Heart right ventricle (tissue), 16 donors: ENCODE measurements around the gene TRIM44. TPM values are rescaled to one million over a fixed set of nuclear protein-coding genes. Genes with fewer than 3 reads are reported as not detected.

Experiments used
- ATAC-seq, 8 donors: fragments of 200-7000 bp; cut with Tn5 transposase; one replicate each; pipeline ENCODE4 v1.9.1; 2020; ENCODE audit warnings: mild to moderate bottlenecking in 8 of 8, moderate library complexity in 8 of 8, moderate number of reproducible peaks in 1 of 8
- DNase-seq, 2 donors: peaks; one replicate each; pipeline ENCODE4 v3.0.0-alpha.2; 2020
- H3K27ac ChIP-seq, 10 donors: fragments of 200-600 bp; sonication (generic) in 2 of 10; one replicate each; pipeline versions ENCODE4 v1.5.0 to v1.8.0; 2020 to 2022; ENCODE audit warnings: mild to moderate bottlenecking in 3 of 10
- H3K27me3 ChIP-seq, 7 donors: fragments of 200-600 bp; one replicate each; pipeline ENCODE4 v1.8.0; 2021 to 2022; ENCODE audit warnings: mild to moderate bottlenecking in 2 of 7
- H3K36me3 ChIP-seq, 9 donors: fragments of 200-600 bp; sonication (generic) in 1 of 9; one replicate each; pipeline versions ENCODE4 v1.5.0 to v1.8.0; 2020 to 2022; ENCODE audit warnings: mild to moderate bottlenecking in 2 of 9
- H3K4me1 ChIP-seq, 9 donors: fragments of 200-600 bp; sonication (generic) in 1 of 9; one replicate each; pipeline versions ENCODE4 v1.5.0 to v1.8.0; 2020 to 2022; ENCODE audit warnings: mild to moderate bottlenecking in 4 of 9
- H3K4me3 ChIP-seq, 10 donors: fragments of 200-600 bp; sonication (generic) in 2 of 10; one replicate each; pipeline versions ENCODE4 v1.5.0 to v1.8.0; 2020 to 2022; ENCODE audit warnings: mild to moderate bottlenecking in 7 of 10, moderate library complexity in 2 of 10
- H3K9me3 ChIP-seq, 11 donors: fragments of 200-600 bp in 10 of 11; sonication (generic) in 2 of 11; one replicate each; pipeline versions ENCODE4 v1.5.0 to v1.8.0; 2013 to 2022; ENCODE audit warnings: mild to moderate bottlenecking in 2 of 11, control low read depth in 1 of 11, moderate library complexity in 1 of 11
- CTCF ChIP-seq, 9 donors: fragments of 200-600 bp; sonication (generic) in 2 of 9; IDR thresholded peaks; one replicate each; pipeline versions ENCODE4 v1.5.0 to v1.8.0; 2021 to 2022; ENCODE audit warnings: antibody characterized with exemption in 9 of 9, mild to moderate bottlenecking in 5 of 9, moderate library complexity in 1 of 9
- WGBS, 2 donors: extraction: QIAGEN DNeasy Blood & Tissue Kit; methylation state at CpG; one replicate each; pipeline ENCODE4 v1.1.7; 2013; ENCODE audit warnings: inconsistent platforms in 1 of 2; 5-methylcytosine and 5-hydroxymethylcytosine counted together
- intact Hi-C, 10 donors: fragments of 100-400 bp; cut with DNase I; formaldehyde crosslinking; loops; one replicate each; pipeline versions ENCODE4 v1.11.1 to v1.14.2; 2022
- polyA plus RNA-seq, 2 donors: library from polyadenylated mRNA; stranded (reverse); fragments of 200-250 nt; gene quantifications; one replicate each; pipeline ENCODE4 v1.2.3, GENCODE V29; 2013
- total RNA-seq, 10 donors: library from RNA; stranded (reverse); fragmentation: NEBNext Ultra II Directional in 3 of 10; extraction: Animal tissue kit (Norgen Biotek cat#: 25700) in 3 of 10; gene quantifications; one replicate each; pipeline versions ENCODE4 v1.2.1 to v1.2.4, GENCODE V29; 2021 to 2023
- donor health status: Arrhythmogenic right ventricular cardiomyopathy.
- donor health status: ischemic (EF 13 %, LVEDD 7.1; RV severe dilation, severe dysfunction).
- donor health status: healthy with polysubstance abuse.
- donor health status: DM: no; HTN: yes; CAD: no.
- donor health status: DM: no; HTN: no; CAD: no.
- donor health status: ischemic (EF 25% LVEDD 6.9; RV normal size, moderate dysfunction).
- donor health status: ischemic (EF 25% LVEDD 5.7; RV mildly dilated, moderate dysfunction).
- donor health status: healthy.
- donor health status: DM: yes; HTN: yes; CAD: no.
- donor health status: Ischemic cardiomyopathy.
- donor health status: ischemic (EF 35%, LVEDD 5.7; RV mildly dilated, moderate dysfunction).
- donor health status: nonischemic (EF 11% LVEDD 7.7; RV severe dilation, severe dysfunction).
- donor health status: DM: yes; HTN: yes; CAD: no.
- donor health status: PGD.
- donor health status: ischemic (EF 29% LVEDD 5.4; RV normal size, mild dysfunction).
- donor health status: nonischemic (EF 23%, LVEDD 6.1; RV moderate dilation, normal function).

TRIM44 gene
- total and polyA plus RNA-seq, 12 donors, result 6.4 to 59.2 (median 44.5) TPM

DNA sequence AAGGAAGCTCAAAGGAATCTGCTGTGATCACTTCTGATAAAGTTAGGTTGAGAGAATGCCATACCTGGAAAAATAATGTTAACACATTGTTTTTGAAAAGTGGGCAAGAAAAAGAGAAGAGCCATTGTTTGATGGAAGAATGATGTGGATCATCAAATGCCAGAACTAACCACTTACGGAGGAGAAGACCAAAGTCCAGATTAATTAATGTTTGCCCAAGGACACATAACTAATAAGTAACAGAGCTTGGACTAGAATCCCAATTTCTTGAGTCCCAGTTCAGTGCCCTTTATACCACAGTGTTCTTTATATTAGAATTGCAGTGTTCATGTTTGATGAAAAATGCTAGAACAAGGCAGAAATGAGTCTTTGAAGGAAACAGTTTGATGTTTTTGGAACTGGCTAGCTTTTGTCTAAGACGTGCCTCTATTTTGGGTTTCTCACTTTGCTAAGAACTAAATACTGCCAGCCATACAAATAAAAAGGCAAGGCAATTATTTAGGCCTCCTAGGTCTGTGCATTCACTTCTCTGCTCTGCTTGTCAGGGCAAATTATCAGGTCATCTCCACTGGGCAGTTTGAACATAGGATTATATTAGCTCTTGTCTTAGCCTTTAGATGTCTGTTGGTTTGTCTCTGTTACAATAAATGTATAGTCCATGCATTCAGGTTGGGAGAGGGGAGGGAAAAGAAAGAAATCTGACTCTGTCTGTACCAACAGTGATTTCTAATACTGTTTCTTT, 72.3 kb downstream of the TRIM44 start:
- no peak for TF ChIP-seq CTCF (IDR thresholded peaks at IDR 0.05)
- Histone ChIP-seq H3K9me3 (peaks cover 0 to 16% (median 12%) of the 10 kb centered on the region in 11 donors), H3K36me3 (peaks cover 0 to 49% (median 7%) of the 10 kb centered on the region in 9 donors), H3K27ac (no peak overlapping the region), H3K4me3 (no peak overlapping the region), H3K27me3 (no peaks in the 10 kb centered on the region), H3K4me1 (peaks cover 0 to 18% (median 5%) of the 10 kb centered on the region in 9 donors)
- intact Hi-C loops, result no loop called here
- ATAC-seq (no peak), DNase-seq (no peak)
- 82 to 84% methylated on average over 2 of the region's 2 CpGs for WGBS, 2 donors

- intact Hi-C loops, result no loop called here
- ATAC-seq (no peak), DNase-seq (no peak)
- TF ChIP-seq CTCF (IDR thresholded peaks at IDR 0.05), result no peak
- peaks cover 0 to 12% (median 6%) of the 10 kb centered on the region in 11 donors for H3K9me3 ChIP-seq
- H3K4me1 ChIP-seq, result peaks cover 0 to 22% (median 5%) of the 10 kb centered on the region in 9 donors
- peaks cover 0 to 44% (median 7%) of the 10 kb centered on the region in 9 donors for H3K36me3 ChIP-seq
- H3K27ac ChIP-seq, result no peak overlapping the region
- H3K27me3 ChIP-seq, result no peaks in the 10 kb centered on the region
- no peak overlapping the region for H3K4me3 ChIP-seq
- WGBS, 2 donors, result 72 to 77% methylated on average over 2 of the region's 2 CpGs
Measured at GRCh38 chr11:35735411-35735810, 72.8 kb downstream of the TRIM44 start.

GRCh38 chr11:35735903-35736302, 73.3 kb downstream of the TRIM44 start:
- TF ChIP-seq CTCF (IDR thresholded peaks at IDR 0.05), result no peak
- Histone ChIP-seq H3K4me3 (no peak overlapping the region), H3K4me1 (peaks cover 0 to 27% (median 5%) of the 10 kb centered on the region in 9 donors), H3K36me3 (peaks cover 0 to 39% (median 7%) of the 10 kb centered on the region in 9 donors), H3K27me3 (no peaks in the 10 kb centered on the region), H3K9me3 (peaks cover 0 to 7% (median 1%) of the 10 kb centered on the region in 11 donors), H3K27ac (peak overlapping the region in 1 of 10 donors; percentile 9)
- DNase-seq (no peak), ATAC-seq (no peak)
- intact Hi-C loops, result no loop called here

- DNase-seq (no peak), ATAC-seq (no peak)
- no peaks in the 10 kb centered on the region for H3K27me3 ChIP-seq
- H3K4me3 ChIP-seq, result no peak overlapping the region
- peaks cover 0 to 33% (median 8%) of the 10 kb centered on the region in 9 donors for H3K4me1 ChIP-seq
- no peak overlapping the region for H3K27ac ChIP-seq
- intact Hi-C loops, result no loop called here
- no peak for TF ChIP-seq CTCF (IDR thresholded peaks at IDR 0.05)
- WGBS, 2 donors, result 98 to 100% methylated on average over 2 of the region's 2 CpGs
- H3K36me3 ChIP-seq, result peaks cover 0 to 37% (median 7%) of the 10 kb centered on the region in 9 donors
- H3K9me3 ChIP-seq, result no peaks in the 10 kb centered on the region
Measured at GRCh38 chr11:35736952-35737351, 74.4 kb downstream of the TRIM44 start.
